Naive thymus-derived CD4-positive, alpha-beta T cell (primary cell): Measurements from ENCODE around the gene SCMH1. TPM values are rescaled to one million over a fixed set of nuclear protein-coding genes. Genes with fewer than 3 reads are reported as not detected.
"Not testable (repeated sequence)": the region's sequence is repeated elsewhere in the genome, so short reads cannot be mapped to it uniquely, and the experiment has no call there.

Experiments
- ATAC-seq: fragments of 150-1000 bp; cut with Tn5 transposase; 2 replicates; pipeline ENCODE4 v1.10.0; 2021; ENCODE audit warnings: mild to moderate bottlenecking, moderate library complexity
- CTCF ChIA-PET: fragments of 350-600 bp; sonication (Branson Sonifier 250); formaldehyde crosslinking; loops from one replicate; lab custom pipeline; 2021; ENCODE audit warnings: antibody characterized with exemption; lab: Charles Lee
- POLR2A ChIA-PET: fragments of 350-600 bp; sonication (Branson Sonifier 250); formaldehyde crosslinking; loops from one replicate; lab custom pipeline; 2021; ENCODE audit warnings: antibody characterized with exemption, inconsistent platforms; lab: Charles Lee
- DNase-seq, 9 donors: peaks; one replicate each; pipeline versions ENCODE4 v3.0.0 to v3.0.0-alpha.2; 2020 to 2022; ENCODE audit warnings: mixed read lengths in 1 of 9
- H3K27ac ChIP-seq: one replicate; pipeline ENCODE4 v1.7.0; 2013; ENCODE audit warnings: mild to moderate bottlenecking, low read depth, low read length, moderate library complexity
- H3K27me3 ChIP-seq, 2 donors: one replicate each; pipeline ENCODE4 v1.7.0; 2013; ENCODE audit warnings: low read length in 2 of 2, mild to moderate bottlenecking in 2 of 2, moderate library complexity in 2 of 2; ENCODE audit not compliant: control insufficient read depth in 2 of 2, insufficient read depth in 2 of 2
- H3K36me3 ChIP-seq, 3 experiments: 1 replicate in 2 of 3; 2 replicates in 1 of 3; pipeline ENCODE4 v1.7.0; 2013; ENCODE audit warnings: low read length in 3 of 3, mild to moderate bottlenecking in 3 of 3, moderate library complexity in 1 of 3; ENCODE audit not compliant: insufficient read depth in 3 of 3, control insufficient read depth in 2 of 3
- H3K4me1 ChIP-seq, 2 donors: one replicate each; pipeline ENCODE4 v1.7.0; 2013; ENCODE audit warnings: low read length in 2 of 2, mild to moderate bottlenecking in 2 of 2, moderate library complexity in 1 of 2; ENCODE audit not compliant: control insufficient read depth in 2 of 2, insufficient read depth in 2 of 2
- H3K4me3 ChIP-seq: 2 replicates; pipeline ENCODE4 v1.7.0; 2013; ENCODE audit warnings: mild to moderate bottlenecking, low read length
- H3K9me3 ChIP-seq, 3 experiments: 1 replicate in 2 of 3; 2 replicates in 1 of 3; pipeline ENCODE4 v1.7.0; 2013; ENCODE audit warnings: low read length in 3 of 3; ENCODE audit not compliant: control insufficient read depth in 2 of 3
- H3K27ac Mint-ChIP-seq, 9 donors: one replicate each; pipeline ENCODE4 v1.8.0; 2020 to 2022; ENCODE audit warnings: mixed read lengths in 9 of 9, mild to moderate bottlenecking in 8 of 9, moderate library complexity in 5 of 9, inconsistent platforms in 2 of 9
- H3K27me3 Mint-ChIP-seq, 5 donors: one replicate each; pipeline ENCODE4 v1.8.0; 2021 to 2022; ENCODE audit warnings: mixed read lengths in 5 of 5, mild to moderate bottlenecking in 1 of 5
- H3K36me3 Mint-ChIP-seq, 5 donors: one replicate each; pipeline ENCODE4 v1.8.0; 2020 to 2022; ENCODE audit warnings: mixed read lengths in 5 of 5, mild to moderate bottlenecking in 3 of 5, inconsistent platforms in 1 of 5
- H3K4me1 Mint-ChIP-seq, 7 donors: one replicate each; pipeline ENCODE4 v1.8.0; 2020 to 2022; ENCODE audit warnings: mixed read lengths in 7 of 7, mild to moderate bottlenecking in 3 of 7, inconsistent platforms in 1 of 7
- H3K4me3 Mint-ChIP-seq, 10 donors: one replicate each; pipeline ENCODE4 v1.8.0; 2020 to 2022; ENCODE audit warnings: mild to moderate bottlenecking in 10 of 10, mixed read lengths in 10 of 10, moderate library complexity in 6 of 10, inconsistent platforms in 2 of 10
- H3K9me3 Mint-ChIP-seq, 11 donors: one replicate each; pipeline ENCODE4 v1.8.0; 2020 to 2022; ENCODE audit warnings: mixed read lengths in 11 of 11, mild to moderate bottlenecking in 4 of 11, inconsistent platforms in 1 of 11, moderate library complexity in 1 of 11
- intact Hi-C, 2 donors: fragments of 100-400 bp; cut with micrococcal nuclease; formaldehyde crosslinking; loops; one replicate each; pipeline ENCODE4 v1.15.1; 2023
- polyA plus RNA-seq, 2 donors: library from polyadenylated mRNA; unstranded; fragments of 300-500 nt; fragmentation: Illumina TruSeq; gene quantifications; one replicate each; pipeline ENCODE4 v1.2.3, GENCODE V29; 2021
- total RNA-seq, 6 experiments: library from RNA in 5 of 6; stranded (reverse) in 5 of 6; gene quantifications; 1 replicate in 5 of 6; 2 replicates in 1 of 6; pipeline ENCODE4 v1.2.3 and lab custom pipeline; 2021 to 2026

SCMH1 gene
- total and polyA plus RNA-seq, 7 experiments from 2014 or later, result 3.6 to 18.6 (median 16.8) TPM

DNA sequence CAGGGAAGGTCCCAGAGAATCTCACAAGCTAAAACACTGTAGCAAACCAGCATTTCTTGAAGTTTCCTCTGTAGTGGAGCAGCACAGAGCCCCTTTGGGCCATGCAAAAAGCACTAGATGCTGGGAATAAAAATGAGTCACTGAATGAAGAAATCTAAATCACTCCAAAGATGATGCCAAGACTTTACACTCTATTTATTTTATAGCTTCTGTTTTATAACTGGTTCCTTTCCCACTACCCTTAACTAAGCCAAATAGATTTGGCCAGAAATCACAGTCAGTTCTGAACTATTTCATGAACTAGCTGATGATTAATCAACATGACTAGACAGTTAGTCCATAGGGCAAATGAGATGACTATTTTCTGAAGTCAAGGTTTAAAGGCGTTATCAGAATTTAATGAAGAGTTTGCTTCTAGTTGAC, 89.5 kb downstream of the SCMH1 start:
- intact Hi-C loops, result no loop called here
- DNase-seq (no peak), ATAC-seq (no peak)
- POLR2A ChIA-PET, result interaction anchor here (1.1 kb wide), 1 partner anchor 10 kb away, joined by 3 read pairs; no protein-coding TSS in a partner anchor
- Mint-ChIP-seq H3K9me3 (no peaks in the 10 kb centered on the region), H3K36me3 (peaks cover 4 to 48% (median 34%) of the 10 kb centered on the region in 5 donors), H3K27ac (no peak overlapping the region), H3K4me3 (no peak overlapping the region), H3K27me3 (no peaks in the 10 kb centered on the region), H3K4me1 (no peaks in the 10 kb centered on the region)
- peaks cover 0 to 3% (median 0%) of the 10 kb centered on the region in 3 experiments for H3K36me3 ChIP-seq
- CTCF ChIA-PET, result no interaction called here
- H3K27me3 ChIP-seq, result no peaks in the 10 kb centered on the region
- no peak overlapping the region for H3K4me3 ChIP-seq
- no peaks in the 10 kb centered on the region for H3K4me1 ChIP-seq
- no peaks in the 10 kb centered on the region for H3K9me3 ChIP-seq
- H3K27ac ChIP-seq, result no peak overlapping the region

DNA sequence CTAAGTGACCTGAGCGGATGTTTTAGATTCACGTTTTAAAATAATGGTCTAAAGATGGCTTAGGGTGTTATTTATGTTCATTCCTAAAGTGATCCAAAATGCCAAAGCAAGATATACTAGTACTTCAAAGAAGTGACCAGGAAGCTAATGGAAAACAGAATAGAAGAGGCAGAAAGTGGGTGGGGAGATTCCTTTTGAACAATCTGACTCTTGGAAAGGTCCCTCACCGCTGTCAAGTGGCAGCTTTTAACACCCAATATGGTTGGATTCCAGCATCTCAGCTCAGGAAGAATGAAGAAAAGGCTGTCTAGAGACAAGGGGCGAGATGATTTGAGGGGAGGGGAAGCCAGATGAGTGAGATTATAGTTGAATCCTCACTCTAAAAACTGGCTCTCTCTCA, 90.3 kb downstream of the SCMH1 start:
- H3K4me3 ChIP-seq, result no peak overlapping the region
- H3K36me3 ChIP-seq, result peaks cover 0 to 3% (median 0%) of the 10 kb centered on the region in 3 experiments
- Mint-ChIP-seq H3K36me3 (peaks cover 4 to 51% (median 33%) of the 10 kb centered on the region in 5 donors), H3K4me3 (no peak overlapping the region), H3K27me3 (no peaks in the 10 kb centered on the region), H3K9me3 (no peaks in the 10 kb centered on the region), H3K4me1 (no peaks in the 10 kb centered on the region), H3K27ac (no peak overlapping the region)
- intact Hi-C loops, result no loop called here
- no peaks in the 10 kb centered on the region for H3K27me3 ChIP-seq
- H3K27ac ChIP-seq, result no peak overlapping the region
- DNase-seq, result no peak
- H3K4me1 ChIP-seq, result no peaks in the 10 kb centered on the region
- ChIA-PET CTCF (no interaction called here), POLR2A (interaction anchor here (1.1 kb wide), 1 partner anchor 10 kb away, joined by 3 read pairs; no protein-coding TSS in a partner anchor)
- no peaks in the 10 kb centered on the region for H3K9me3 ChIP-seq
- ATAC-seq, result no peak

DNA sequence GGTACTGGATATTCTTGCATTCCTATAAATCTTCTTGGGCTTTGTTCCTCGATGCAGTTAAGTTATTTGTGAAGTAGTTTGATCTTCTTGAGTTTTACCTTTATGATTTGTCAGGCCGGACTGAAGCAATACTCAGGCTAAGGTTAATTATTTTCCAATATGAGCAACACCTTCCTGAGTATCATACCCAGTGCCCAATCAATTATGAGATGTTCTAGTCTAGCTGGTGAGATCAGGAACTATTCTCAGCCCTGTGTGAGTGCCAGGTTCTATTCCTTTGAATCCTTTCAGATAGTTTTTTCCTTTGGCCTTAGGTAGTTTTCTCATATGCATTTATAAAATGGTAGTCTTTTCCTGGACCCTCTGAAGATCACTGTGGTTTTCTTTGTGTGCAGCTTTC, 92.5 kb downstream of the SCMH1 start:
- no peaks in the 10 kb centered on the region for H3K4me1 Mint-ChIP-seq
- no peaks in the 10 kb centered on the region for H3K9me3 ChIP-seq
- no peaks in the 10 kb centered on the region for H3K27me3 Mint-ChIP-seq
- no peaks in the 10 kb centered on the region for H3K9me3 Mint-ChIP-seq
- H3K27ac Mint-ChIP-seq, result no peak overlapping the region
- DNase-seq (no peak), ATAC-seq (no peak)
- ChIA-PET POLR2A (no interaction called here), CTCF (no interaction called here)
- H3K4me3 ChIP-seq, result no peak overlapping the region
- no peak overlapping the region for H3K4me3 Mint-ChIP-seq
- H3K36me3 Mint-ChIP-seq, result peaks cover 4 to 46% (median 28%) of the 10 kb centered on the region in 5 donors
- H3K4me1 ChIP-seq, result no peaks in the 10 kb centered on the region
- peaks cover 0 to 3% (median 0%) of the 10 kb centered on the region in 3 experiments for H3K36me3 ChIP-seq
- intact Hi-C loops, result no loop called here
- H3K27ac ChIP-seq, result no peak overlapping the region
- H3K27me3 ChIP-seq, result no peaks in the 10 kb centered on the region

DNA sequence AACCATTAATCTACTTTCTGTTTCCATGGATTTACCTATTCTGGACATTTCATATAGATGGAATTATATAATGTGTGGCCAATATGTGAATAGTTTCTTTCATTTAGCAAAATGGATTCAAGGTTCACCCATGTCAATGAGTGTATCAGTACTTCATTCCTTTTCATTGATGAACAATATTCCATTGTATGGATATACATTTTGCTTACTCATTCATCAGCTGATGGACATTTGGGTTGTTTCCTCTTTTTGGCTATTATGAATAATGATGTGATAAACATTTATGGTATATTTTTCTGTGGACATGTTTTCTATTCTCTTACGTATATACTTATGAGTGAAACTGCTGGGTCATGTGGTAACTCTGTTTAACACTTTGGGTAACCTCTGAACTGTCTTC, 97.8 kb downstream of the SCMH1 start:
- Mint-ChIP-seq H3K27me3 (no peaks in the 10 kb centered on the region), H3K27ac (no peak overlapping the region), H3K36me3 (peaks cover 5 to 68% (median 53%) of the 10 kb centered on the region in 5 donors), H3K9me3 (peaks cover 0 to 11% (median 2%) of the 10 kb centered on the region in 11 donors), H3K4me3 (no peak overlapping the region), H3K4me1 (no peaks in the 10 kb centered on the region)
- intact Hi-C loops, result no loop called here
- ChIA-PET CTCF (no interaction called here), POLR2A (no interaction called here)
- H3K4me3 ChIP-seq, result no peak overlapping the region
- H3K27me3 ChIP-seq, result no peaks in the 10 kb centered on the region
- no peak overlapping the region for H3K27ac ChIP-seq
- H3K4me1 ChIP-seq, result no peaks in the 10 kb centered on the region
- DNase-seq (no peak), ATAC-seq (no peak)
- H3K9me3 ChIP-seq, result no peaks in the 10 kb centered on the region
- H3K36me3 ChIP-seq, result no peaks in the 10 kb centered on the region

DNA sequence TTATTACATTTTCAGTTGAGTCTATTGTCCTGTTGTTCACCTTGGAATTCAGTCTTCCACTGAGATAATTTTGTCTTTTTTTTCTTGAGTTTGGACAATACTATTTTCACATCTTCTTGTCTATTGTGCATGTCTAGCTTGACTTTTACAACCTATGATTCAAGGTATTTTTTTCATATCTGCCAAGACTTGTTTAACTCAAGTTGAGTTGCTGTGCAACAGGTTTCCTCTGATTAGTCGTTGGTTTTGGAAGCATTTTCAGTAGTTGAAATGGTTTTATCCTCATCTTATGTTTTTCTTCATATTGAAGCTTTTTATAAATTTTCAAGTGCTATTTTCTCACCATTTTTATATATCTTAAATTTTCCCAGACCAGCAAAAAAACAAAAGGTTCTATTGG, 103.6 kb downstream of the SCMH1 start:
- peaks cover 0 to 6% (median 0%) of the 10 kb centered on the region in 3 experiments for H3K36me3 ChIP-seq
- CTCF ChIA-PET, result no interaction called here
- Mint-ChIP-seq H3K27ac (no peak overlapping the region), H3K4me1 (no peaks in the 10 kb centered on the region), H3K36me3 (peaks cover 5 to 84% (median 71%) of the 10 kb centered on the region in 5 donors), H3K9me3 (peaks cover 0 to 15% (median 2%) of the 10 kb centered on the region in 11 donors), H3K27me3 (no peaks in the 10 kb centered on the region), H3K4me3 (no peak overlapping the region)
- POLR2A ChIA-PET, result no interaction called here
- no peak overlapping the region for H3K4me3 ChIP-seq
- no peaks in the 10 kb centered on the region for H3K9me3 ChIP-seq
- no peak for ATAC-seq
- H3K27ac ChIP-seq, result no peak overlapping the region
- intact Hi-C loops, result no loop called here
- no peak for DNase-seq
- H3K4me1 ChIP-seq, result no peaks in the 10 kb centered on the region
- no peaks in the 10 kb centered on the region for H3K27me3 ChIP-seq

DNA sequence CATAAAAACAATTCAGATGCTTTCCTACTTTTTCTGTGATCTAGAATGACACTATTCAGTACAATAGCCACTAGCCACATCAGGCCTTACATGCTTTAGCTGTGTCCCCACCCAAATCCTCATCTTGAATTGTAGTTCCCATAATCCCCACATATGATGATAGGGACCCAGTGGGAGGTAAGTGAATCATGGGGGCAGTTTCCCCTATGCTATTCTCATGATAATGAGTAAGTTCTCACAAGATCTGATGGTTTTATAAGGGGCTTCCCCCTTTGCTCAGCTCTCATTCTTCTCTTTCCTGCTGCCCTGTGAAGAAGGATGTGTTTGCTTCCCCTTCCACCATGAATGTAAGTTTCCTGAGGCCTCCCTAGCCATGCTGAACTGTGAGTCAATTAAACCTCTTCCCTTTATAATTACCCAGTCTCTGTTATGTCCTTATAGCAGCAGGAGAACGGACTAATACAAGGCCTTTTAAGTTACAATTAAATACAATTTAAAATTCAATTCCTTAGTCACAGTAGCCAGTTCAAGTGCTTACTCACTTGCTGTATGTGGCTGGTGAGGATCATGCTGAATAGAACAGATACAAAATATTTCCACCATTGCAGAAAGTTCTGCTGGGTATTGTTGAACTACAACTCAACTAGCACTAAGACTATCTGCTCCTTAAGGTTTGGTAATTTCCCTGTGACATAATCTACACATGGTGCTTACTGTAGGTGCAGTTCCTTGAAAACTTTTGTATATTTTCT, 106.7 kb downstream of the SCMH1 start:
- H3K9me3 ChIP-seq, result no peaks in the 10 kb centered on the region
- intact Hi-C loops, result no loop called here
- H3K4me3 Mint-ChIP-seq, result no peak overlapping the region
- no peaks in the 10 kb centered on the region for H3K27me3 ChIP-seq
- no peaks in the 10 kb centered on the region for H3K4me1 Mint-ChIP-seq
- CTCF ChIA-PET, result no interaction called here
- POLR2A ChIA-PET, result no interaction called here
- peaks cover 0 to 20% (median 2%) of the 10 kb centered on the region in 11 donors for H3K9me3 Mint-ChIP-seq
- no peak for ATAC-seq
- no peak overlapping the region for H3K4me3 ChIP-seq
- DNase-seq, result no peak
- peaks cover 0 to 6% (median 0%) of the 10 kb centered on the region in 3 experiments for H3K36me3 ChIP-seq
- no peak overlapping the region for H3K27ac Mint-ChIP-seq
- no peak overlapping the region for H3K27ac ChIP-seq
- H3K4me1 ChIP-seq, result no peaks in the 10 kb centered on the region
- no peaks in the 10 kb centered on the region for H3K27me3 Mint-ChIP-seq
- H3K36me3 Mint-ChIP-seq, result peaks cover 7 to 71% (median 59%) of the 10 kb centered on the region in 5 donors

DNA sequence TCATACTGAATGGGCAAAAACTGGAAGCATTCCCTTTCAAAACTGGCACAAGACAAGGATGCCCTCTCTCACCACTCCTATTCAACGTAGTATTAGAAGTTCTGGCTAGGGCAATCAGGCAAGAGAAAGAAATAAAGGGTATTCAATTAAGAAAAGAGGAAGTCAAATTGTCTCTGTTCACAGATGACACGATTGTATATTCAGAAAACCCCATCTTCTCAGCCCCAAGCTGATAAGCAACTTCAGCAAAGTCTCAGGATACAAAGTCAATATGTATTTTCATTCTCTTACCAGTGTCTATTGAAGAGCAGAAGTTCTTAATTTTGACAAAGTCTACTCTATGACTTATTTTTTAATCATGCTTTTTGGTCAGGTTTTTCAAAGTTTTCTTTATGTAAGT, 107.8 kb downstream of the SCMH1 start:
- DNase-seq, POLR2A ChIA-PET, H3K27ac ChIP-seq, H3K9me3 ChIP-seq, H3K4me1 ChIP-seq, CTCF ChIA-PET, H3K4me1 Mint-ChIP-seq, H3K4me3 ChIP-seq, ATAC-seq, intact Hi-C loops, H3K27ac Mint-ChIP-seq, H3K36me3 ChIP-seq, H3K27me3 ChIP-seq, H3K27me3 Mint-ChIP-seq, H3K4me3 Mint-ChIP-seq: not testable (repeated sequence)
- H3K9me3 Mint-ChIP-seq, result peaks cover 0 to 15% (median 0%) of the 10 kb centered on the region in 11 donors
- peaks cover 7 to 64% (median 51%) of the 10 kb centered on the region in 5 donors for H3K36me3 Mint-ChIP-seq
